EH (cell line): ENCODE results near the gene THNSL1.
A peak's percentile ranks its signal among the peaks of the same experiment; 100 is the strongest.

Experiments
- DNase-seq: peaks from one replicate; pipeline ENCODE4 v3.0.0-alpha.2; 2015; ENCODE audit warnings: low read depth

THNSL1 gene

DNA sequence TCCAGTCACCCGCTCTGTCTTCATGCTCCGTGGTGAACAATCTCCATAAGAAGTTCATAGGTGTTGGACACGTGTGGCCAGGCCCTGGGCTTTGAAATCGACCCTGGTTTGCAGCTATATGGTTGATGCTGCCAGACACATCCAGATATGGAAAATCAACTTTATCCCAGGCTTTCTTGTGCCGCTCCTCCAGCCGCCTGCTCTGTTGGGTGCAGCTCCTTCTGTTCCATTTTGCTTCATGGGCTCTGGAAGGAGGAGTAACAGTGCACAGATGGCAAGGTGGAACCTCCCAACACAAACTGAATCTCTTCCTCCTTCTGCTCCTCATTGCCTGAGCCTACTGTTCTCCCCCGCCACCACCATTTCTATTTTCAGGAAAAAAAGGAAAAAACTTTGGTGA is 44.7 kb downstream of the THNSL1 start:
- DNase-seq: no peak

DNA sequence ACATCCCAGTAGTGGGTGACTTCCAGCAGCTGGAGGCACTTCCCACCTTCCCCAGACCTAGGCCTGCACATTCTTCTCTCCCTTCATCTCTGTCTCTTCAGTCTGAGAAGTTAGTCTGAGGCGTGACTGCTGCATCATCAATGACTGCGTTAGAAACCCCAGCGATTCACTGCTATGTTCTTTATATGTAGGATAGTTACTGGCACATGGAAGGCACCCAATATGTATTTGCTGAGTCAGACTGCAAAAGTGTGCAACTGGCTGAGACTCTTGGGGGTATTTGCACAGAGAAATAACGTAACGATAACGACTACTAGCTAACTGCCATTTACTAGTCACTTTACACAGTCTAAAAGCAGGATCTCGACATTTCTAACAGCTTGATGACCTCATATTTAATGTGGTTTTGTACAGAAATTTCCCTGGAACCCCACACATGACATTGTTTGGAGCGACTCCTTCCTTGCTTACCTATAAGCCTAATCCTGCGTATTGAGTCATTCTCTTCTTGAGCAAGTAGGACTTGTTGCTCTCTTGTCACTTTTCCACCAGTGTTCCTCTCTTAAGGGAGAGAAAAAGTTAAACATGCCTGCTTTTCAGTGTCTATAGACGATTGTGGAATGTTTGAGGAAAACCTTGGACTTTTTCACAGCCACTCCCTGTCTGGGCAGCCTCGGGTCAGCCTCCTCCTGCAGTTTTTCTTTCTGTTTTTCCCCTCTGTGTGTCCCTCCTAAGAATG is 45.5 kb downstream of the THNSL1 start:
- no peak for DNase-seq

DNA sequence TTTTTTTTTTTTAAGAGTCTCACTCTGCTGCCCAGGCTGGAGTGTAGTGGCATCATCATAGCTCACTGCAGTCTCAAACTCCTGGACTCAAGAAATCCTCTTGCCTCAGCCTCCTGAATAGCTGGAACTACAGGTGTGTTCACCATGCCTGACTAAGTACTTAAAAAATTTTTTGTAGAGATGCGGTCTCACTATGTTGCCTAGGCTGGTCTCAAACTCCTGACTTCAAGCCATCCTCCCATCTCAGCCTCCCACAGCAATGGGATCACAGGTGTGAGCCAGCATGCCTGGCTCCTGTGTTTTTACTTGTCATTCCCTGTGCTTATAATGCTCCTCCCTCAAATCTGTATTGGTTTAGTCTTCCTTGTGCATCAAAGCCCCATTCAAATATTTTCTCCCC is 46.7 kb downstream of the THNSL1 start:
- no peak for DNase-seq

DNA sequence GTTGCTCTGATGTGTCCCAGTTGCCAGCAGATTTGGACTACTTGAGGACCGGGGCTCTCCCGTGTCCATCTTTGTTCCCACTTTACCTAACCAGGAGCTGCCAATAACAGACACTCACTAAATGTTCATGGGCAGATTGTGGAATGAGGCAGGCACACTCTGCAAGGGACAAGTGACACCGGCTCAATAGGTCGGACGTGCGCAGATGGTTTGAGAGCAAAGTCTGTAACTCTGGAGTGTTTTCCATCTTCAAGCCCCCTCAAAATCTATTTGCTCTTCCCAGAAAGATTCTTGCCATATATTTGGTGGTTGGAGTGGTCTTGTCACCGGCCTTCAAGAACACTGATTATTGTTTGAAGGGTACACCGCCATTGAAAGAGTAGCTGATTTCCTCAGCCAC is 47.2 kb downstream of the THNSL1 start:
- DNase-seq: no peak

DNA sequence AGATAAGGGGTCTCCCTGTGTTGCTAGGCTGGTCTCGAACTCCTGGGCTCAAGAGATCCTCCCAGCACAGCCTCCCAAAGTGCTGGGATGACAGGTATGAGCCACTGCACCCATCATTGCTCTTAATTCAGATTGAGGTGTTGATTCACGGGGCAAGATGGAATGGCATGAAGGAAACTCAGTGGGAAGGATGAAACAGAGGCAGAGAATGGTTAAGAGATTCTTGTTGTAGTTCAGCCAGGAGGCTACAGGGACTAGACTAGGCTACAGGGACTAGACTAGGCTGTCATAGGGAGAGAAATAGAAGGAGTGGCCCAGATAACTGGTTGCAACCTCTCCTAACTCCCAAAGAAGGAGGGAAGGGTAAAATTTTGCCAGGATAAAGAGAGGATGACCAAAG is 48.0 kb downstream of the THNSL1 start:
- DNase-seq: no peak

DNA sequence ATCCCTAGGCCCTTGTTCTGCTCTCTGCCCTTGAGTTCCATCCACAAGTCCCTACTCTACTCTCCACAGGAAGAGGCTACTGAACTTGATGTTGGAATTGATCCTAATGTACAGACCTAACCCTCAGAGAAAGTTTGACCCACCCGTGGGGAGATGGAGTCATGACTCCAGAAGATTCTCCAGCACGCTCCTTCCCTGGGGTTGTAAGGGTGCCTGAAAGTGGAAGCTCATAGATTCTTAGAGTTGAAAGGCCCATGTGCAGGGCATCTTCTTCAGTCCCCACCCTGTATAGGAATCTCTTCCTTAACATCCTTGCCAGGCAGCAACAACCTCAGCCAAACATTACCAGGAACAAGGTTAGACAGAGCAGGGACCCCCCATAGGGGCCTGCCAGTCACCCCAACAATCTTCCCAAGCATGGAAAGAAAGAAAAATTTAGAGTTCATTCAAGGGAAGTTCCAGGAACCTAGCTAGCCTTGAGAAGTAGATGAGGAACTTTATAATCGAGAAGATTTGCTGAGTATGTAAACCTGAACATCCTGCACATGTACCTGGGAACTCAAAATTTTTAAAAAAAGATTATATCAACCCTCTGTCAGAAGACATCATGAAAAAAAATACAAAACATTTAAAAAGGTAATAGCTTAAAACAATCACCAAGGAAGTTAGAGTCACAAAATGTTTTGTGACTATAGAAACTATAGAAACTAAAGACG is 49.5 kb downstream of the THNSL1 start:
- no peak for DNase-seq

DNA sequence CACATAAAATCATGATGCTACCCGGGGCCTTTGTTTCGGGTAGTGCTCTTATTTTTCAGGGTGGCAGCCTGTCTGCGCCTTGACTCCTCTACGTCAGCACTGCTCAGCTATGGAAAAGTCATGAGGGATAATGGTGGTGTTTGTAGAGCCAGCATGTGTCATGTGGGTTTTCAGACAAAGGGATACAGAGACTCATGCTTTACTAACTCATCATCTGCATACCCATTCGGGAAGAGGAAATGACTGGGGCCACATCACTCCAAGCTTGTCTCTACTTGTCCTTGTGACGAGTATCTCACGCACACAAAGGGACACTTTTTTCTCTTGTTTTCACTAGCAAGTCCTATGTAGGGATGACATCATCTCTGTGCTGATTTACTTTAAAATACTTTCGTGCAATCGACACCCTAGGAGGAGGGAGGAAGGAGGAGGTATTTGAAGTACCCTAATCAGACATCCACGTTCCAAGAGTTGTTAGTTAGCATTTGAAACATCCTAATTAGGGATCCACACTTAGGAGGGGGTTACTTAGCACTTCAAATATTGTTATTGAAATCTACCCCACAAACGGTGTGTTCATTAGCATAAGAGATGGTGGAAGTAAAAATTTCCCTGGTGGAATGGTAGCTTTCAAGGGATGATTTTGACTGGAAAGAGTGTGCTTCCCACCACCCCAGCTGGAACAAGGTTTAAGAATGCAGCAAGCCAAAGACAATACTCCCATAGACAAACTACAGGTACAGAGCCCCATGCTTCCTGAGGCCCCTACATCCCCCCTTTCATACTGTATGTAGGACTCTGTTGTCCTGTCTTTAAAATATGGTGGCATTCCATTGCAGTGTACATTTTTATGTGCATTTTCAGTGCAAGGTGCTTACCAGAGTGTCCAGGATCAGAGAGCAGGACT is 52.0 kb downstream of the THNSL1 start:
- peak; percentile 77 for DNase-seq

DNA sequence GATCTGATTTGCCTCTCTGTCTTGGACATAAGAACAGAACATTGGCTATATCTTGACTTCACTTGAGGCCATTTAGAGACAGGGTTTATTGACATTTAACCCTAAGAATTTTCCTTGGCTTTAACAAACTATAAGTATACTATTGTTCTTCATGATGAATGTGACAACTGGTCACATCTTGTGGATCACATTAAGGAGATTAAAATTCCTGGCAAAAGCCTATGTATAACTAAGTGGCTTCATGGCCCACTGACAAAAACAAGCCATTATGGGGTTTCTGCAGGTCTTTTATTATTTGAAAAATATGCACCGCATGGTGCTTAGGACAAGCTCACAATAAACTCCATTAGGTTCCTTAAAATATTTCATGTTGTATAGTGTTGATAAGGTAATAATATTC is 54.8 kb downstream of the THNSL1 start:
- DNase-seq: no peak

DNA sequence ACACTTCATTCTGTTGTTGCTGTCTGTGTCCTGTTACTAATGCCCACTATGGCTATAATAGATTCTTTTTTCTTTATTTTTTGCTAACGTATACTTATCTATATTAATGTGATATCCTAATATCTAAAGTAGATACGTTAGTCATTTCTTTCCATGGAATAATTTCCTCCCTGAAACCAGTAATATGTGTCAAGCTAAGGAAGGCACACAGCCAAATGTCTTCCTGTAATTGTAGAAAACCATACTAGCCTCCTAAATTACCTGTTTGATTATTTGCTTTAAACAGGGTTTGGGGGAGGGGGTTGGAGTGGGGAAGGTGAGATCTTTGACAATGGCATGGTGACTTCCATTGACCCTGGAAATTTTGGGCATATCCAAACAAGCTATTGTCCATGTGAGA is 56.4 kb downstream of the THNSL1 start:
- no peak for DNase-seq

DNA sequence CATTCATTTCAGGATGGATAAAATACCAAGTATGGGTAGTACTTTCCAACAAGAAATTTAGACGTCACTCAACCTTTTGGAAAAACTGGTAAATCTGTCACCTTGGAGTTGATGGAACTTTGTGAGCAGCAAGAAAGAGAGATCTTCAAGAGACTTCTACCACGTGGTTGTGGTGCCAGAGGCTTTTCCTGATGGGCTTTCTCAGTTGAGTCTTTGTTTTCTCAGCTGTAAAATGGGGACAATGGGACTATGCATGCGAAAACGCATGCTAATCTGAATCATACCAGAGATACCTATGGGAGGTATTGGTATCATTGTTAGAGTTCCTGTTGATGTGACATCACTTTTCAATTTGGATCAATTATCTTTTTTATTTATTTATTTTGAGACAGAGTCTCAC is 59.4 kb downstream of the THNSL1 start:
- no peak for DNase-seq
